GM12878 (cell line): Measurements from ENCODE around the gene EDARADD. TPM values are rescaled to one million over a fixed set of nuclear protein-coding genes. Genes with fewer than 3 reads are reported as not detected.

ENCODE experiments used
- ATAC-seq: fragments of 200-7000 bp; cut with Tn5 transposase; 3 replicates; pipeline ENCODE4 v1.9.1; 2020; ENCODE audit warnings: mild to moderate bottlenecking, moderate library complexity
- BruUV-seq: library from RNA; stranded (reverse); fragments of 400-500 nt; replicated peaks from 2 replicates; lab custom pipeline; 2021; lab: Mats Ljungman, UMichigan
- CTCF ChIA-PET: fragments of 300-600 bp; sonication (Branson Sonifier 250); formaldehyde crosslinking; extraction: SDS; loops from one replicate; lab custom pipeline; 2021; ENCODE audit warnings: inconsistent platforms; lab: Yijun Ruan, JAX
- POLR2A ChIA-PET: fragments of 350-600 bp; formaldehyde crosslinking; extraction: SDS; loops from one replicate; lab custom pipeline; 2021; ENCODE audit warnings: inconsistent platforms; lab: Charles Lee
- RAD21 ChIA-PET: fragments of 300-600 bp; sonication (Branson Sonifier 250); formaldehyde crosslinking; loops from one replicate; lab custom pipeline; 2023; ENCODE audit warnings: antibody characterized with exemption; ENCODE audit not compliant: unreplicated experiment; lab: Charles Lee
- SMC1A ChIA-PET: fragments of 300-600 bp; sonication (Branson Sonifier 250); formaldehyde crosslinking; loops from one replicate; lab custom pipeline; 2023; ENCODE audit not compliant: unreplicated experiment, uncharacterized antibody; lab: Charles Lee
- DNase-seq: peaks from one replicate; pipeline ENCODE4 v3.0.0-alpha.2; 2011; ENCODE audit warnings: low read depth, low spot score
- FAIRE-seq: peaks from 3 replicates; lab custom pipeline; 2011; peaks lifted over from hg19 to GRCh38; lab: Jason Lieb, UNC
- H2AFZ ChIP-seq: 2 replicates; pipeline ENCODE4 v1.6.0; 2011; ENCODE audit warnings: low read depth, low read length, control low read depth; ENCODE audit not compliant: control insufficient read depth
- H3K27ac ChIP-seq: 2 replicates; pipeline ENCODE4 v1.5.1; 2011; ENCODE audit warnings: control low read depth; ENCODE audit not compliant: control insufficient read depth, insufficient read depth
- H3K27me3 ChIP-seq, 2 experiments: replicated peaks in 1 of 2; 2 replicates each; pipeline versions ENCODE4 v1.6.0 to v1.6.1; 2011; ENCODE audit warnings: low read length in 1 of 2; ENCODE audit not compliant: control insufficient read depth in 2 of 2, insufficient read depth in 2 of 2
- H3K36me3 ChIP-seq, 2 experiments: 2 replicates each; pipeline ENCODE4 v1.5.1; 2011; ENCODE audit warnings: low read length in 1 of 2; ENCODE audit not compliant: control insufficient read depth in 2 of 2, insufficient read depth in 2 of 2
- H3K4me1 ChIP-seq: 2 replicates; pipeline ENCODE4 v1.6.1; 2011; ENCODE audit warnings: mild to moderate bottlenecking, low read length, moderate library complexity, mixed read lengths; ENCODE audit not compliant: control insufficient read depth, insufficient read depth
- H3K4me2 ChIP-seq: 2 replicates; pipeline ENCODE4 v1.6.0; 2011; ENCODE audit warnings: control low read depth; ENCODE audit not compliant: control insufficient read depth, insufficient read depth
- H3K4me3 ChIP-seq: fragments of 200-600 bp; sonication (generic); 2 replicates; pipeline ENCODE4 v1.5.1; 2016
- H3K79me2 ChIP-seq: 2 replicates; pipeline ENCODE4 v1.6.0; 2011; ENCODE audit warnings: low read length; ENCODE audit not compliant: control insufficient read depth, insufficient read depth
- H3K9ac ChIP-seq: 2 replicates; pipeline ENCODE4 v1.8.0; 2011; ENCODE audit warnings: low read length, control low read depth, mixed read lengths; ENCODE audit not compliant: control insufficient read depth, insufficient read depth
- H3K9me3 ChIP-seq: replicated peaks from 3 replicates; pipeline ENCODE4 v1.5.1; 2011; ENCODE audit warnings: mild to moderate bottlenecking, low read length; ENCODE audit not compliant: control insufficient read depth, insufficient read depth
- H4K20me1 ChIP-seq: 2 replicates; pipeline ENCODE4 v1.6.0; 2011; ENCODE audit not compliant: control insufficient read depth, insufficient read depth
- EGR1 ChIP-seq, 2 experiments: IDR thresholded peaks; 1 replicate in 1 of 2; 2 replicates in 1 of 2; pipeline ENCODE4 v1.6.1; 2011 to 2012; ENCODE audit warnings: low read depth in 2 of 2, low read length in 2 of 2, borderline replicate concordance in 1 of 2, mild to moderate bottlenecking in 1 of 2, moderate library complexity in 1 of 2
- PAX5 ChIP-seq: IDR thresholded peaks from 2 replicates; pipeline ENCODE4 v1.6.1; 2011; ENCODE audit warnings: low read depth, low read length, borderline replicate concordance
- RFX5 ChIP-seq: IDR thresholded peaks from 2 replicates; pipeline ENCODE4 v1.6.1; 2011; ENCODE audit warnings: low read depth, low read length, improper control_type of control experiment
- SMARCA5 ChIP-seq: fragments of 450-650 bp; IDR thresholded peaks from 2 replicates; pipeline ENCODE4 v1.6.1; 2017; ENCODE audit warnings: mild to moderate bottlenecking
- SMC3 ChIP-seq: IDR thresholded peaks from 2 replicates; pipeline ENCODE4 v1.6.1; 2011; ENCODE audit warnings: low read length, improper control_type of control experiment, borderline replicate concordance
- SUPT20H ChIP-seq: IDR thresholded peaks from 2 replicates; pipeline ENCODE4 v1.6.1; 2011; ENCODE audit warnings: low read depth, mild to moderate bottlenecking, low read length, moderate library complexity, borderline replicate concordance; ENCODE audit not compliant: control insufficient read depth
- ZNF24 ChIP-seq: fragments of 450-650 bp; IDR thresholded peaks from 2 replicates; pipeline ENCODE4 v1.6.1; 2017; ENCODE audit warnings: antibody characterized with exemption, mild to moderate bottlenecking
- WGBS: methylation state at CpG from one replicate; pipeline ENCODE4 v1.1.6; 2016; ENCODE audit warnings: low lambda C conversion rate; ENCODE audit not compliant: insufficient replicate concordance, insufficient coverage; ENCODE audit errors: missing lambda C conversion rate; 5-methylcytosine and 5-hydroxymethylcytosine counted together
- in situ Hi-C: fragments of 300-500 bp; cut with MboI; formaldehyde crosslinking; loops from 9 replicates; pipeline ENCODE4 v1.14.3; 2018; ENCODE audit warnings: mixed read lengths
- intact Hi-C: fragments of 100-400 bp; cut with micrococcal nuclease; formaldehyde crosslinking; loops from one replicate; pipeline ENCODE4 v1.14.2; 2022; ENCODE audit not compliant: unreplicated experiment
- polyA plus RNA-seq, 11 experiments: library from polyadenylated mRNA; depleted of rRNA in 4 of 11; unstranded in 6 of 11; stranded (reverse) in 5 of 11; fragments of >200 nt; fragmentation: Nextera tagmentation in 4 of 11; fragmentation: Illumina TruSeq in 1 of 11; extraction: Ambion mirVana in 4 of 11; extraction: Trizol in 1 of 11; gene quantifications; 1 replicate in 1 of 11; 2 replicates in 10 of 11; pipeline versions ENCODE4 v1.2.1 to v1.2.3, GENCODE V29; 2011 to 2016; ENCODE audit warnings: inconsistent platforms in 2 of 11, missing spikeins in 2 of 11, low read depth in 1 of 11
- total RNA-seq, 4 experiments: library from RNA; depleted of rRNA in 3 of 4; stranded (reverse); fragments of >200 nt in 3 of 4; fragmentation: Illumina TruSeq in 1 of 4; extraction: Trizol in 1 of 4; gene quantifications; 2 replicates each; pipeline versions ENCODE4 v1.2.1 to v1.2.3, GENCODE V29; 2013 to 2021
- TF ChIP-seq, protein P1 (sequence below): IDR thresholded peaks from 2 replicates; pipeline ENCODE4 v1.6.1; 2012; ENCODE audit warnings: improper control_type of control experiment, low read depth, low read length; ENCODE audit not compliant: insufficient replicate concordance
- TF ChIP-seq, protein P2 (sequence below): fragments of 450-650 bp; IDR thresholded peaks from 2 replicates; pipeline ENCODE4 v1.6.1; 2017; ENCODE audit warnings: mild to moderate bottlenecking, moderate library complexity

EDARADD gene
- total and polyA plus RNA-seq, 10 of the 15 experiments (the other 5 are each of a cell fraction or from before 2014, with no cell fraction given), result 0.58 to 6.1 (median 4.7) TPM

- no peaks in the 10 kb centered on the region for H3K9me3 ChIP-seq
- H2AFZ ChIP-seq, result no peak overlapping the region
- no peaks in the 10 kb centered on the region for H3K79me2 ChIP-seq
- in situ Hi-C loops, result no loop called here
- H3K36me3 ChIP-seq, result no peaks in the 10 kb centered on the region
- ChIA-PET RAD21 (interaction anchor here (0.8 to 1.1 kb wide), 3 partner anchors 126 to 129 kb away, joined by 3 read pairs; no protein-coding TSS in a partner anchor), CTCF (interaction anchor here (1.2 to 1.6 kb wide), 3 partner anchors 16 to 127 kb away, joined by 3 to 4 read pairs (median 3); no protein-coding TSS in a partner anchor), POLR2A (no interaction called here), SMC1A (interaction anchor here (0.6 kb wide), 2 partner anchors 104 to 123 kb away, joined by 3 read pairs; no protein-coding TSS in a partner anchor)
- no peaks in the 10 kb centered on the region for H3K4me1 ChIP-seq
- no TSS peak for BruUV-seq
- no peak overlapping the region for H3K27ac ChIP-seq
- no peak overlapping the region for H3K4me3 ChIP-seq
- H3K27me3 ChIP-seq, result no peaks in the 10 kb centered on the region
- intact Hi-C loops, result no loop called here
- ATAC-seq (no peak), FAIRE-seq (no peak), DNase-seq (no peak)
- H3K4me2 ChIP-seq, result no peak overlapping the region
- TF ChIP-seq, protein P1, sequence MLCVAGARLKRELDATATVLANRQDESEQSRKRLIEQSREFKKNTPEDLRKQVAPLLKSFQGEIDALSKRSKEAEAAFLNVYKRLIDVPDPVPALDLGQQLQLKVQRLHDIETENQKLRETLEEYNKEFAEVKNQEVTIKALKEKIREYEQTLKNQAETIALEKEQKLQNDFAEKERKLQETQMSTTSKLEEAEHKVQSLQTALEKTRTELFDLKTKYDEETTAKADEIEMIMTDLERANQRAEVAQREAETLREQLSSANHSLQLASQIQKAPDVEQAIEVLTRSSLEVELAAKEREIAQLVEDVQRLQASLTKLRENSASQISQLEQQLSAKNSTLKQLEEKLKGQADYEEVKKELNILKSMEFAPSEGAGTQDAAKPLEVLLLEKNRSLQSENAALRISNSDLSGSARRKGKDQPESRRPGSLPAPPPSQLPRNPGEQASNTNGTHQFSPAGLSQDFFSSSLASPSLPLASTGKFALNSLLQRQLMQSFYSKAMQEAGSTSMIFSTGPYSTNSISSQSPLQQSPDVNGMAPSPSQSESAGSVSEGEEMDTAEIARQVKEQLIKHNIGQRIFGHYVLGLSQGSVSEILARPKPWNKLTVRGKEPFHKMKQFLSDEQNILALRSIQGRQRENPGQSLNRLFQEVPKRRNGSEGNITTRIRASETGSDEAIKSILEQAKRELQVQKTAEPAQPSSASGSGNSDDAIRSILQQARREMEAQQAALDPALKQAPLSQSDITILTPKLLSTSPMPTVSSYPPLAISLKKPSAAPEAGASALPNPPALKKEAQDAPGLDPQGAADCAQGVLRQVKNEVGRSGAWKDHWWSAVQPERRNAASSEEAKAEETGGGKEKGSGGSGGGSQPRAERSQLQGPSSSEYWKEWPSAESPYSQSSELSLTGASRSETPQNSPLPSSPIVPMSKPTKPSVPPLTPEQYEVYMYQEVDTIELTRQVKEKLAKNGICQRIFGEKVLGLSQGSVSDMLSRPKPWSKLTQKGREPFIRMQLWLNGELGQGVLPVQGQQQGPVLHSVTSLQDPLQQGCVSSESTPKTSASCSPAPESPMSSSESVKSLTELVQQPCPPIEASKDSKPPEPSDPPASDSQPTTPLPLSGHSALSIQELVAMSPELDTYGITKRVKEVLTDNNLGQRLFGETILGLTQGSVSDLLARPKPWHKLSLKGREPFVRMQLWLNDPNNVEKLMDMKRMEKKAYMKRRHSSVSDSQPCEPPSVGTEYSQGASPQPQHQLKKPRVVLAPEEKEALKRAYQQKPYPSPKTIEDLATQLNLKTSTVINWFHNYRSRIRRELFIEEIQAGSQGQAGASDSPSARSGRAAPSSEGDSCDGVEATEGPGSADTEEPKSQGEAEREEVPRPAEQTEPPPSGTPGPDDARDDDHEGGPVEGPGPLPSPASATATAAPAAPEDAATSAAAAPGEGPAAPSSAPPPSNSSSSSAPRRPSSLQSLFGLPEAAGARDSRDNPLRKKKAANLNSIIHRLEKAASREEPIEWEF, result no peak
- TF ChIP-seq SUPT20H, result no peak
- TF ChIP-seq, protein P2, sequence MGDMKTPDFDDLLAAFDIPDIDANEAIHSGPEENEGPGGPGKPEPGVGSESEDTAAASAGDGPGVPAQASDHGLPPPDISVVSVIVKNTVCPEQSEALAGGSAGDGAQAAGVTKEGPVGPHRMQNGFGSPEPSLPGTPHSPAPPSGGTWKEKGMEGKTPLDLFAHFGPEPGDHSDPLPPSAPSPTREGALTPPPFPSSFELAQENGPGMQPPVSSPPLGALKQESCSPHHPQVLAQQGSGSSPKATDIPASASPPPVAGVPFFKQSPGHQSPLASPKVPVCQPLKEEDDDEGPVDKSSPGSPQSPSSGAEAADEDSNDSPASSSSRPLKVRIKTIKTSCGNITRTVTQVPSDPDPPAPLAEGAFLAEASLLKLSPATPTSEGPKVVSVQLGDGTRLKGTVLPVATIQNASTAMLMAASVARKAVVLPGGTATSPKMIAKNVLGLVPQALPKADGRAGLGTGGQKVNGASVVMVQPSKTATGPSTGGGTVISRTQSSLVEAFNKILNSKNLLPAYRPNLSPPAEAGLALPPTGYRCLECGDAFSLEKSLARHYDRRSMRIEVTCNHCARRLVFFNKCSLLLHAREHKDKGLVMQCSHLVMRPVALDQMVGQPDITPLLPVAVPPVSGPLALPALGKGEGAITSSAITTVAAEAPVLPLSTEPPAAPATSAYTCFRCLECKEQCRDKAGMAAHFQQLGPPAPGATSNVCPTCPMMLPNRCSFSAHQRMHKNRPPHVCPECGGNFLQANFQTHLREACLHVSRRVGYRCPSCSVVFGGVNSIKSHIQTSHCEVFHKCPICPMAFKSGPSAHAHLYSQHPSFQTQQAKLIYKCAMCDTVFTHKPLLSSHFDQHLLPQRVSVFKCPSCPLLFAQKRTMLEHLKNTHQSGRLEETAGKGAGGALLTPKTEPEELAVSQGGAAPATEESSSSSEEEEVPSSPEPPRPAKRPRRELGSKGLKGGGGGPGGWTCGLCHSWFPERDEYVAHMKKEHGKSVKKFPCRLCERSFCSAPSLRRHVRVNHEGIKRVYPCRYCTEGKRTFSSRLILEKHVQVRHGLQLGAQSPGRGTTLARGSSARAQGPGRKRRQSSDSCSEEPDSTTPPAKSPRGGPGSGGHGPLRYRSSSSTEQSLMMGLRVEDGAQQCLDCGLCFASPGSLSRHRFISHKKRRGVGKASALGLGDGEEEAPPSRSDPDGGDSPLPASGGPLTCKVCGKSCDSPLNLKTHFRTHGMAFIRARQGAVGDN, result no peak
- no peak for TF ChIP-seq RFX5
- TF ChIP-seq ZNF24, result no peak
- TF ChIP-seq PAX5, result no peak
- no peak for TF ChIP-seq EGR1 (IDR thresholded peaks at IDR 0.05; ENCODE audit: borderline replicate concordance in 1 of 2, low read depth in 2 of 2, low read length in 2 of 2)
- no peak for TF ChIP-seq SMARCA5
- TF ChIP-seq SMC3, result no peak
- no peaks in the 10 kb centered on the region for H4K20me1 ChIP-seq
- H3K9ac ChIP-seq, result no peak overlapping the region
- WGBS, result 50% methylated on average over 5 of the region's 5 CpGs
Measured at GRCh38 chr1:236363237-236363636, 30.8 kb upstream of the EDARADD start.
